IPS-NIHi11 (cell line): ENCODE measurements around the gene ABCA10.
A peak's percentile ranks its signal among the peaks of the same experiment; 100 is the strongest.
"Not testable (repeated sequence)": the region's sequence is repeated elsewhere in the genome, so short reads cannot be mapped to it uniquely, and the experiment has no call there.

Source experiments
- DNase-seq: peaks from one replicate; pipeline ENCODE4 v3.0.0; 2012; ENCODE audit warnings: mixed read lengths, low spot score

ABCA10 gene

GRCh38 chr17:69228576-69228975 is at the start of gene ABCA10:
ABCA10 (minus strand) TSS chr17:69228824; CDS start chr17:69225358, 3,466 bp downstream.
- DNase-seq = no peak

GRCh38 chr17:69276279-69276678 is 47.7 kb upstream of the ABCA10 start:
- not testable (repeated sequence) for DNase-seq

GRCh38 chr17:69275751-69276150 is 47.1 kb upstream of the ABCA10 start:
- no peak for DNase-seq

GRCh38 chr17:69271023-69271422 is 42.4 kb upstream of the ABCA10 start:
- DNase-seq = no peak

GRCh38 chr17:69269131-69269998 is 40.7 kb upstream of the ABCA10 start:
- DNase-seq = no peak

GRCh38 chr17:69268543-69269014 is 40.0 kb upstream of the ABCA10 start:
- no peak for DNase-seq

- no peak for DNase-seq
Measured at GRCh38 chr17:69267219-69267618, 38.6 kb upstream of the ABCA10 start.

GRCh38 chr17:69265873-69266272 is 37.2 kb upstream of the ABCA10 start:
- no peak for DNase-seq

- no peak for DNase-seq
Measured at GRCh38 chr17:69254187-69254586, 25.6 kb upstream of the ABCA10 start.

- DNase-seq = no peak
Measured at GRCh38 chr17:69250641-69251040, 22.0 kb upstream of the ABCA10 start.

GRCh38 chr17:69246726-69247375 is 18.2 kb upstream of the ABCA10 start:
- DNase-seq = peak; percentile 23

- no peak for DNase-seq
Measured at GRCh38 chr17:69246202-69246601, 17.6 kb upstream of the ABCA10 start.

GRCh38 chr17:69245617-69246016 is 17.0 kb upstream of the ABCA10 start:
- no peak for DNase-seq

GRCh38 chr17:69239611-69240600 is 11.3 kb upstream of the ABCA10 start:
- no peak for DNase-seq

GRCh38 chr17:69236946-69237345 is 8.3 kb upstream of the ABCA10 start:
- DNase-seq = no peak

- no peak for DNase-seq
Measured at GRCh38 chr17:69236464-69236863, 7.8 kb upstream of the ABCA10 start.

- peak; percentile 83 for DNase-seq
Measured at GRCh38 chr17:69235338-69236058, 6.9 kb upstream of the ABCA10 start.

GRCh38 chr17:69232650-69233049 is 4.0 kb upstream of the ABCA10 start:
- DNase-seq = no peak

- no peak for DNase-seq
Measured at GRCh38 chr17:69231521-69231920, 2.9 kb upstream of the ABCA10 start.

GRCh38 chr17:69230939-69231338 is 2.3 kb upstream of the ABCA10 start:
- DNase-seq = no peak

GRCh38 chr17:69228018-69228417 is 606 bp downstream of the ABCA10 start:
- DNase-seq = no peak
